Liver (tissue), 9 donors: ENCODE data around the gene WWOX. TPM values are rescaled to one million over a fixed set of nuclear protein-coding genes. Genes with fewer than 3 reads are reported as not detected.
A peak's percentile ranks its signal among the peaks of the same experiment; 100 is the strongest.

Experiments used
- DNase-seq: peaks from one replicate; pipeline ENCODE4 v3.0.0-alpha.2; 2017; ENCODE audit warnings: low spot score
- H3K27ac ChIP-seq, 2 donors: one replicate each; pipeline ENCODE4 v1.7.0; 2013; ENCODE audit warnings: inconsistent platforms in 2 of 2, low read length in 2 of 2, control low read depth in 1 of 2, low read depth in 1 of 2, mild to moderate bottlenecking in 1 of 2
- H3K27me3 ChIP-seq, 4 donors: one replicate each; pipeline versions ENCODE4 v1.6.1 to v1.7.0; 2013; ENCODE audit warnings: low read length in 3 of 4, inconsistent platforms in 1 of 4, mild to moderate bottlenecking in 1 of 4, moderate library complexity in 1 of 4; ENCODE audit not compliant: control insufficient read depth in 4 of 4, insufficient read depth in 4 of 4
- H3K36me3 ChIP-seq, 4 donors: one replicate each; pipeline versions ENCODE4 v1.6.1 to v1.7.0; 2013; ENCODE audit warnings: low read length in 3 of 4, mild to moderate bottlenecking in 3 of 4, low read depth in 1 of 4, moderate library complexity in 1 of 4; ENCODE audit not compliant: control insufficient read depth in 4 of 4, insufficient read depth in 3 of 4
- H3K4me1 ChIP-seq, 4 donors: one replicate each; pipeline versions ENCODE4 v1.6.1 to v1.7.0; 2013; ENCODE audit warnings: low read length in 3 of 4, mild to moderate bottlenecking in 3 of 4, moderate library complexity in 1 of 4; ENCODE audit not compliant: control insufficient read depth in 4 of 4, insufficient read depth in 4 of 4
- H3K4me3 ChIP-seq, 3 donors: one replicate each; pipeline versions ENCODE4 v1.6.1 to v1.7.0; 2013; ENCODE audit warnings: low read length in 3 of 3, control low read depth in 1 of 3, low read depth in 1 of 3, mild to moderate bottlenecking in 1 of 3
- H3K9ac ChIP-seq, 2 donors: one replicate each; pipeline ENCODE4 v1.7.0; 2013; ENCODE audit warnings: low read length in 2 of 2, mild to moderate bottlenecking in 2 of 2, moderate library complexity in 2 of 2, control low read depth in 1 of 2, low read depth in 1 of 2
- H3K9me3 ChIP-seq, 4 donors: one replicate each; pipeline versions ENCODE4 v1.6.1 to v1.7.0; 2013; ENCODE audit warnings: low read length in 3 of 4; ENCODE audit not compliant: control insufficient read depth in 4 of 4
- ATF3 ChIP-seq: IDR thresholded peaks from 2 replicates; pipeline ENCODE4 v1.6.1; 2016; ENCODE audit warnings: antibody characterized with exemption
- CTCF ChIP-seq: fragments of 150-350 bp; IDR thresholded peaks from 2 replicates; pipeline ENCODE4 v1.5.1; 2017; ENCODE audit warnings: improper control_type of control experiment, low read depth, low read length; ENCODE audit not compliant: missing input control
- EGR1 ChIP-seq, 2 donors: IDR thresholded peaks; 2 replicates each; pipeline ENCODE4 v1.6.1; 2016 to 2018; ENCODE audit warnings: antibody characterized with exemption in 2 of 2, low read depth in 2 of 2
- FOXA1 ChIP-seq: IDR thresholded peaks from 2 replicates; pipeline ENCODE4 v1.6.1; 2016; ENCODE audit warnings: antibody characterized with exemption
- FOXA2 ChIP-seq: IDR thresholded peaks from 2 replicates; pipeline ENCODE4 v1.6.1; 2016; ENCODE audit warnings: antibody characterized with exemption
- GABPA ChIP-seq, 2 donors: IDR thresholded peaks in 1 of 2; conservative IDR thresholded peaks in 1 of 2; 2 replicates each; pipeline ENCODE4 v1.6.1; 2016; ENCODE audit warnings: antibody characterized with exemption in 2 of 2, mild to moderate bottlenecking in 1 of 2, moderate library complexity in 1 of 2
- HNF4A ChIP-seq, 2 donors: conservative IDR thresholded peaks; 2 replicates each; pipeline ENCODE4 v1.6.1; 2016; ENCODE audit warnings: antibody characterized with exemption in 2 of 2, mild to moderate bottlenecking in 2 of 2
- HNF4G ChIP-seq: IDR thresholded peaks from 2 replicates; pipeline ENCODE4 v1.6.1; 2016; ENCODE audit warnings: antibody characterized with exemption
- JUND ChIP-seq, 2 donors: IDR thresholded peaks; 2 replicates each; pipeline ENCODE4 v1.6.1; 2016; ENCODE audit warnings: antibody characterized with exemption in 2 of 2
- MAX ChIP-seq: IDR thresholded peaks from 2 replicates; pipeline ENCODE4 v1.6.1; 2016; ENCODE audit warnings: antibody characterized with exemption
- NR2F2 ChIP-seq: IDR thresholded peaks from 2 replicates; pipeline ENCODE4 v1.6.1; 2016; ENCODE audit warnings: antibody characterized with exemption
- RAD21 ChIP-seq, 2 donors: IDR thresholded peaks; 2 replicates each; pipeline ENCODE4 v1.6.1; 2016; ENCODE audit warnings: antibody characterized with exemption in 2 of 2, mild to moderate bottlenecking in 2 of 2
- REST ChIP-seq: IDR thresholded peaks from 2 replicates; pipeline ENCODE4 v1.6.1; 2016; ENCODE audit warnings: antibody characterized with exemption, mild to moderate bottlenecking
- RXRA ChIP-seq, 2 donors: IDR thresholded peaks; 2 replicates each; pipeline ENCODE4 v1.6.1; 2017 to 2018; ENCODE audit warnings: antibody characterized with exemption in 2 of 2, mild to moderate bottlenecking in 1 of 2
- SP1 ChIP-seq: IDR thresholded peaks from 2 replicates; pipeline ENCODE4 v1.6.1; 2018; ENCODE audit warnings: antibody characterized with exemption, mild to moderate bottlenecking
- TAF1 ChIP-seq: conservative IDR thresholded peaks from 2 replicates; pipeline ENCODE4 v1.6.1; 2016; ENCODE audit warnings: antibody characterized with exemption, mild to moderate bottlenecking
- YY1 ChIP-seq: IDR thresholded peaks from 2 replicates; pipeline ENCODE4 v1.6.1; 2016; ENCODE audit warnings: antibody characterized with exemption, mild to moderate bottlenecking
- WGBS: extraction: QIAGEN DNeasy Blood & Tissue Kit; methylation state at CpG from one replicate; pipeline ENCODE4 v1.1.7; 2013; 5-methylcytosine and 5-hydroxymethylcytosine counted together
- polyA plus RNA-seq, 2 donors: library from polyadenylated mRNA; stranded (reverse) in 1 of 2; unstranded in 1 of 2; fragments of 200-250 nt in 1 of 2; fragments of >200 nt in 1 of 2; fragmentation: Nextera tagmentation in 1 of 2; extraction: Ambion mirVana in 1 of 2; gene quantifications; one replicate each; pipeline versions ENCODE4 v1.2.1 to v1.2.3, GENCODE V29; 2013 to 2015
- total RNA-seq, 2 donors: library from RNA; depleted of rRNA; stranded (reverse); fragments of >200 nt; gene quantifications; one replicate each; pipeline ENCODE4 v1.2.3, GENCODE V29; 2014
- TF ChIP-seq, protein P1 (sequence below): IDR thresholded peaks from 2 replicates; pipeline ENCODE4 v1.6.1; 2016; ENCODE audit warnings: antibody characterized with exemption
- donor health status: healthy.
- donor health status: healthy.
- donor health status: healthy.
- donor health status: healthy.
- donor health status: healthy.

WWOX gene
- total and polyA plus RNA-seq, 4 donors, result 9.8 to 46.0 (median 15.3) TPM

- Histone ChIP-seq H3K27me3 (no peaks in the 10 kb centered on the region), H3K4me3 (no peak overlapping the region), H3K9me3 (peaks cover 0 to 5% (median 3%) of the 10 kb centered on the region in 4 donors), H3K27ac (no peak overlapping the region), H3K9ac (no peak overlapping the region), H3K4me1 (peaks cover 5 to 18% (median 10%) of the 10 kb centered on the region in 4 donors), H3K36me3 (no peaks in the 10 kb centered on the region)
- 45% methylated on average over 6 of the region's 6 CpGs for WGBS
- no peak for TF ChIP-seq SP1
- TF ChIP-seq YY1, result no peak
- no peak for TF ChIP-seq MAX
- peak; percentile 4 for TF ChIP-seq NR2F2
- no peak for TF ChIP-seq EGR1 (IDR thresholded peaks at IDR 0.05; ENCODE audit: low read depth in 2 of 2)
- no peak for TF ChIP-seq GABPA (IDR thresholded peaks at IDR 0.05 in 1 of 2, conservative IDR thresholded peaks at IDR 0.05 in 1 of 2)
- TF ChIP-seq JUND (IDR thresholded peaks at IDR 0.05), result no peak
- TF ChIP-seq, protein P1, sequence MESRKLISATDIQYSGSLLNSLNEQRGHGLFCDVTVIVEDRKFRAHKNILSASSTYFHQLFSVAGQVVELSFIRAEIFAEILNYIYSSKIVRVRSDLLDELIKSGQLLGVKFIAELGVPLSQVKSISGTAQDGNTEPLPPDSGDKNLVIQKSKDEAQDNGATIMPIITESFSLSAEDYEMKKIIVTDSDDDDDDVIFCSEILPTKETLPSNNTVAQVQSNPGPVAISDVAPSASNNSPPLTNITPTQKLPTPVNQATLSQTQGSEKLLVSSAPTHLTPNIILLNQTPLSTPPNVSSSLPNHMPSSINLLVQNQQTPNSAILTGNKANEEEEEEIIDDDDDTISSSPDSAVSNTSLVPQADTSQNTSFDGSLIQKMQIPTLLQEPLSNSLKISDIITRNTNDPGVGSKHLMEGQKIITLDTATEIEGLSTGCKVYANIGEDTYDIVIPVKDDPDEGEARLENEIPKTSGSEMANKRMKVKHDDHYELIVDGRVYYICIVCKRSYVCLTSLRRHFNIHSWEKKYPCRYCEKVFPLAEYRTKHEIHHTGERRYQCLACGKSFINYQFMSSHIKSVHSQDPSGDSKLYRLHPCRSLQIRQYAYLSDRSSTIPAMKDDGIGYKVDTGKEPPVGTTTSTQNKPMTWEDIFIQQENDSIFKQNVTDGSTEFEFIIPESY, result no peak
- no peak for TF ChIP-seq RAD21 (IDR thresholded peaks at IDR 0.05)
- TF ChIP-seq ATF3, result no peak
- TF ChIP-seq CTCF, result no peak
- no peak for TF ChIP-seq REST
- no peak for TF ChIP-seq HNF4G
- peak; percentile 6 to 27 for TF ChIP-seq HNF4A (conservative IDR thresholded peaks at IDR 0.05)
- peak; percentile 26 for TF ChIP-seq FOXA1
- no peak for TF ChIP-seq RXRA (IDR thresholded peaks at IDR 0.05)
- TF ChIP-seq FOXA2, result peak; percentile 64
- no peak for TF ChIP-seq TAF1
- no peak for DNase-seq
Measured at GRCh38 chr16:78817200-78817739, 717.8 kb downstream of the WWOX start.
